ENCODE data around the gene OSGIN1. TPM values are rescaled to one million over a fixed set of nuclear protein-coding genes. Genes with fewer than 3 reads are reported as not detected.
"Not testable (repeated sequence)": the region's sequence is repeated elsewhere in the genome, so short reads cannot be mapped to it uniquely, and the experiment has no call there.

Gene OSGIN1
- total RNA-seq, 2 experiments from 2014 or later = 0.48 to 0.88 TPM

- H3K27me3 Mint-ChIP-seq = no peaks in the 10 kb centered on the region
- DNase-seq = no peak
- no peak overlapping the region for H3K27ac Mint-ChIP-seq
- CTCF ChIA-PET = interaction anchor here (0.6 to 1.1 kb wide), 2 partner anchors 16 to 856 kb away, joined by 4 read pairs; no protein-coding TSS in a partner anchor
- H3K4me1 Mint-ChIP-seq = peaks cover 10% of the 10 kb centered on the region
- POLR2A ChIA-PET = no interaction called here
- H3K4me3 Mint-ChIP-seq = no peak overlapping the region
- H3K36me3 Mint-ChIP-seq (ENCODE audit: low read depth) = no peaks in the 10 kb centered on the region
- no peaks in the 10 kb centered on the region for H3K9me3 Mint-ChIP-seq
These were observed 12.2 kb upstream of the OSGIN1 start for GRCh38 chr16:83940630-83941378.

GRCh38 chr16:83941546-83941945, 11.5 kb upstream of the OSGIN1 start:
- H3K27ac Mint-ChIP-seq; H3K9me3 Mint-ChIP-seq; H3K36me3 Mint-ChIP-seq (ENCODE audit: low read depth); DNase-seq; H3K4me3 Mint-ChIP-seq; H3K27me3 Mint-ChIP-seq; POLR2A ChIA-PET: not testable (repeated sequence)
- H3K4me1 Mint-ChIP-seq = peaks cover 10% of the 10 kb centered on the region
- CTCF ChIA-PET = interaction anchor here (0.6 to 1.1 kb wide), 2 partner anchors 15 to 856 kb away, joined by 4 read pairs; no protein-coding TSS in a partner anchor

- Mint-ChIP-seq H3K27ac (no peak overlapping the region), H3K36me3 (ENCODE audit: low read depth) (no peaks in the 10 kb centered on the region), H3K9me3 (no peaks in the 10 kb centered on the region), H3K27me3 (no peaks in the 10 kb centered on the region), H3K4me1 (peaks cover 10% of the 10 kb centered on the region), H3K4me3 (no peak overlapping the region)
- ChIA-PET CTCF (interaction anchor here (1.1 kb wide), 1 partner anchor 15 kb away, joined by 4 read pairs; no protein-coding TSS in a partner anchor), POLR2A (no interaction called here)
- DNase-seq = no peak
These were observed 11.0 kb upstream of the OSGIN1 start for GRCh38 chr16:83942074-83942473.

GRCh38 chr16:83942815-83943515, 10.1 kb upstream of the OSGIN1 start:
- Mint-ChIP-seq H3K9me3 (no peaks in the 10 kb centered on the region), H3K36me3 (ENCODE audit: low read depth) (no peaks in the 10 kb centered on the region), H3K27me3 (no peaks in the 10 kb centered on the region), H3K4me3 (no peak overlapping the region), H3K4me1 (peaks cover 10% of the 10 kb centered on the region), H3K27ac (no peak overlapping the region)
- CTCF ChIA-PET = no interaction called here
- DNase-seq = no peak
- POLR2A ChIA-PET = no interaction called here

- Mint-ChIP-seq H3K36me3 (ENCODE audit: low read depth) (no peaks in the 10 kb centered on the region), H3K27me3 (no peaks in the 10 kb centered on the region), H3K27ac (no peak overlapping the region), H3K4me3 (no peak overlapping the region), H3K4me1 (peaks cover 9% of the 10 kb centered on the region), H3K9me3 (no peaks in the 10 kb centered on the region)
- CTCF ChIA-PET = no interaction called here
- DNase-seq = no peak
- POLR2A ChIA-PET = no interaction called here
These were observed 9.5 kb upstream of the OSGIN1 start for GRCh38 chr16:83943516-83944050.

GRCh38 chr16:83945587-83945986, 7.5 kb upstream of the OSGIN1 start:
- no peaks in the 10 kb centered on the region for H3K9me3 Mint-ChIP-seq
- no peak overlapping the region for H3K4me3 Mint-ChIP-seq
- H3K27ac Mint-ChIP-seq = no peak overlapping the region
- ChIA-PET POLR2A (no interaction called here), CTCF (no interaction called here)
- no peak for DNase-seq
- no peaks in the 10 kb centered on the region for H3K36me3 Mint-ChIP-seq (ENCODE audit: low read depth)
- H3K4me1 Mint-ChIP-seq = no peaks in the 10 kb centered on the region
- no peaks in the 10 kb centered on the region for H3K27me3 Mint-ChIP-seq

GRCh38 chr16:83946154-83946780, 6.8 kb upstream of the OSGIN1 start:
- POLR2A ChIA-PET = no interaction called here
- H3K27ac Mint-ChIP-seq = no peak overlapping the region
- no peaks in the 10 kb centered on the region for H3K9me3 Mint-ChIP-seq
- H3K4me3 Mint-ChIP-seq = no peak overlapping the region
- H3K27me3 Mint-ChIP-seq = no peaks in the 10 kb centered on the region
- H3K36me3 Mint-ChIP-seq (ENCODE audit: low read depth) = no peaks in the 10 kb centered on the region
- H3K4me1 Mint-ChIP-seq = no peaks in the 10 kb centered on the region
- CTCF ChIA-PET = no interaction called here
- no peak for DNase-seq

GRCh38 chr16:83946781-83947566, 6.1 kb upstream of the OSGIN1 start:
- Mint-ChIP-seq H3K4me3 (no peak overlapping the region), H3K27ac (no peak overlapping the region), H3K36me3 (ENCODE audit: low read depth) (no peaks in the 10 kb centered on the region), H3K27me3 (no peaks in the 10 kb centered on the region), H3K9me3 (no peaks in the 10 kb centered on the region), H3K4me1 (no peaks in the 10 kb centered on the region)
- ChIA-PET POLR2A (no interaction called here), CTCF (no interaction called here)
- DNase-seq = no peak

GRCh38 chr16:83947642-83948234, 5.3 kb upstream of the OSGIN1 start:
- Mint-ChIP-seq H3K4me3 (no peak overlapping the region), H3K4me1 (no peaks in the 10 kb centered on the region), H3K9me3 (no peaks in the 10 kb centered on the region), H3K36me3 (ENCODE audit: low read depth) (no peaks in the 10 kb centered on the region), H3K27me3 (no peaks in the 10 kb centered on the region), H3K27ac (no peak overlapping the region)
- DNase-seq = no peak
- ChIA-PET POLR2A (no interaction called here), CTCF (no interaction called here)

GRCh38 chr16:83948914-83949723, 3.9 kb upstream of the OSGIN1 start:
- no peak for DNase-seq
- H3K27me3 Mint-ChIP-seq = peaks cover 2% of the 10 kb centered on the region
- no peaks in the 10 kb centered on the region for H3K36me3 Mint-ChIP-seq (ENCODE audit: low read depth)
- POLR2A ChIA-PET = no interaction called here
- H3K4me1 Mint-ChIP-seq = peaks cover 4% of the 10 kb centered on the region
- CTCF ChIA-PET = no interaction called here
- H3K9me3 Mint-ChIP-seq = no peaks in the 10 kb centered on the region
- no peak overlapping the region for H3K27ac Mint-ChIP-seq
- H3K4me3 Mint-ChIP-seq = no peak overlapping the region

- Mint-ChIP-seq H3K36me3 (ENCODE audit: low read depth) (no peaks in the 10 kb centered on the region), H3K9me3 (no peaks in the 10 kb centered on the region), H3K27ac (no peak overlapping the region), H3K4me1 (peaks cover 8% of the 10 kb centered on the region), H3K4me3 (no peak overlapping the region), H3K27me3 (peaks cover 6% of the 10 kb centered on the region)
- no peak for DNase-seq
- ChIA-PET POLR2A (no interaction called here), CTCF (no interaction called here)
These were observed 3.4 kb upstream of the OSGIN1 start for GRCh38 chr16:83949724-83950001.

- DNase-seq; H3K9me3 Mint-ChIP-seq; H3K4me3 Mint-ChIP-seq; H3K4me1 Mint-ChIP-seq; H3K27me3 Mint-ChIP-seq; POLR2A ChIA-PET; H3K27ac Mint-ChIP-seq; CTCF ChIA-PET; H3K36me3 Mint-ChIP-seq (ENCODE audit: low read depth): not testable (repeated sequence)
These were observed 2.1 kb upstream of the OSGIN1 start for GRCh38 chr16:83950862-83951399.

Data from activated CD4-positive, alpha-beta memory T cell treated with anti-CD3 and anti-CD28 coated beads, Interleukin-2, amount 10 ng/mL, durations not matched to agents 7 days and 5 days (primary cell).